Type B pancreatic cell (in vitro differentiated cells): ENCODE data around the gene TMEM203. TPM values are rescaled to one million over a fixed set of nuclear protein-coding genes. Genes with fewer than 3 reads are reported as not detected.

Experiments used
- DNase-seq: peaks from one replicate; pipeline ENCODE4 v3.0.0; 2021; ENCODE audit warnings: mixed read lengths; ENCODE audit not compliant: unreplicated experiment; ENCODE audit errors: extremely low spot score
- H3K27ac Mint-ChIP-seq: 2 replicates; pipeline ENCODE4 v1.8.0; 2021; ENCODE audit warnings: mild to moderate bottlenecking, mixed read lengths
- H3K27me3 Mint-ChIP-seq: 2 replicates; pipeline ENCODE4 v1.8.0; 2021; ENCODE audit warnings: mixed read lengths
- H3K36me3 Mint-ChIP-seq: 2 replicates; pipeline ENCODE4 v1.8.0; 2021; ENCODE audit warnings: mixed read lengths
- H3K4me1 Mint-ChIP-seq: one replicate; pipeline ENCODE4 v1.8.0; 2021; ENCODE audit warnings: mixed read lengths; ENCODE audit not compliant: unreplicated experiment
- H3K4me3 Mint-ChIP-seq: 2 replicates; pipeline ENCODE4 v1.8.0; 2021; ENCODE audit warnings: mild to moderate bottlenecking, mixed read lengths
- H3K9me3 Mint-ChIP-seq: 2 replicates; pipeline ENCODE4 v1.8.0; 2021; ENCODE audit warnings: mixed read lengths
- total RNA-seq: library from RNA; stranded (reverse); gene quantifications from 2 replicates; pipeline ENCODE4 v1.2.1, GENCODE V29; 2021; ENCODE audit warnings: low replicate concordance
- TF ChIP-seq, protein P1 (sequence below): fragments of 200-600 bp; sonication (generic); conservative IDR thresholded peaks from 2 replicates; pipeline ENCODE4 v1.5.0; 2021; ENCODE audit warnings: antibody characterized with exemption, mild to moderate bottlenecking

TMEM203 gene
- total RNA-seq, 1 donor from 2014 or later: 46.3 TPM

DNA sequence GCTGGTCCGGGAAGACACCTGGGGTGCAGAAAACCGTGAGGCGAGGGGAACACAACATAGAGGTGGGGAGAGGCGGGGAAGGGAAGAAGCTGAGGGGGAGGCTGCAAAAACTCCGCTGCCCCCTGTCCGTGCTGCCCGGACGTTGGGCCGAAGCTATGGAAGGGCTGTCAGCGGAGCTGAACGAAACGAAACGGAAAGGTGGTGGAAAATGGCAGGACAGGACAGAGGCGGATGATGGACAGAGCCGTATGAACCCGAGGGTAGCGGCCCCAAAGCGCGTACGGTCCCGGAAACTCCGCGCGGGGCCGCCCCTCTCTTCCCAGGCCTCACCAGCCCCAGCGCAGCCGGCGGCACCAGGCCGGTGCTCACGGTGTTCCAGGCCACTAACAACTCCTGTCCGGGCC, 17.4 kb downstream of the TMEM203 start:
- Mint-ChIP-seq H3K4me3 (peak overlapping the region; percentile 91), H3K4me1 (peaks cover 5% of the 10 kb centered on the region), H3K27ac (peak overlapping the region; percentile 85), H3K27me3 (no peaks in the 10 kb centered on the region), H3K9me3 (no peaks in the 10 kb centered on the region), H3K36me3 (no peaks in the 10 kb centered on the region)
- TF ChIP-seq, protein P1, sequence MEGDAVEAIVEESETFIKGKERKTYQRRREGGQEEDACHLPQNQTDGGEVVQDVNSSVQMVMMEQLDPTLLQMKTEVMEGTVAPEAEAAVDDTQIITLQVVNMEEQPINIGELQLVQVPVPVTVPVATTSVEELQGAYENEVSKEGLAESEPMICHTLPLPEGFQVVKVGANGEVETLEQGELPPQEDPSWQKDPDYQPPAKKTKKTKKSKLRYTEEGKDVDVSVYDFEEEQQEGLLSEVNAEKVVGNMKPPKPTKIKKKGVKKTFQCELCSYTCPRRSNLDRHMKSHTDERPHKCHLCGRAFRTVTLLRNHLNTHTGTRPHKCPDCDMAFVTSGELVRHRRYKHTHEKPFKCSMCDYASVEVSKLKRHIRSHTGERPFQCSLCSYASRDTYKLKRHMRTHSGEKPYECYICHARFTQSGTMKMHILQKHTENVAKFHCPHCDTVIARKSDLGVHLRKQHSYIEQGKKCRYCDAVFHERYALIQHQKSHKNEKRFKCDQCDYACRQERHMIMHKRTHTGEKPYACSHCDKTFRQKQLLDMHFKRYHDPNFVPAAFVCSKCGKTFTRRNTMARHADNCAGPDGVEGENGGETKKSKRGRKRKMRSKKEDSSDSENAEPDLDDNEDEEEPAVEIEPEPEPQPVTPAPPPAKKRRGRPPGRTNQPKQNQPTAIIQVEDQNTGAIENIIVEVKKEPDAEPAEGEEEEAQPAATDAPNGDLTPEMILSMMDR: no peak
- DNase-seq: no peak

DNA sequence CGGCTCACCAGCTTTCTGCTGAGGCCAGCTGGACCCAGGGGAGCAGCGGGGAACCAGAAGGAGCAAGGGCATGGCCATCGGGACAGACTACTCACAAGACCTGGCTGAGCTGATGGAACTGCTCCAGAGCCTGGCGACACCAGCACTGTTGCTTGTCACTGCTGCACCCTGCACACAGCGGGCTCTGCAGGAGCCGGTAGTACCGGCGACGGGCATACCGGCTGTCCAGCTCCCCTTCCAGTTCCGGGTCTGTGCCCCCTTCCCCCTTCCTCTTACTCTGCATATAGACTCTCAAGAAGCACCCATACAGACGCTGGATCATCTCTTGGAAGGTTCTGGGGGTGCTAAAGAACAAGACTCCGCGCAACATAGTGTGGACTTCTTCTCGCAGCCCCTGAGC, 18.1 kb downstream of the TMEM203 start:
- Mint-ChIP-seq H3K27ac (peak overlapping the region; percentile 85), H3K36me3 (no peaks in the 10 kb centered on the region), H3K27me3 (no peaks in the 10 kb centered on the region), H3K9me3 (no peaks in the 10 kb centered on the region), H3K4me1 (peaks cover 5% of the 10 kb centered on the region), H3K4me3 (peak overlapping the region; percentile 91)
- DNase-seq: no peak
- TF ChIP-seq, protein P1: no peak

DNA sequence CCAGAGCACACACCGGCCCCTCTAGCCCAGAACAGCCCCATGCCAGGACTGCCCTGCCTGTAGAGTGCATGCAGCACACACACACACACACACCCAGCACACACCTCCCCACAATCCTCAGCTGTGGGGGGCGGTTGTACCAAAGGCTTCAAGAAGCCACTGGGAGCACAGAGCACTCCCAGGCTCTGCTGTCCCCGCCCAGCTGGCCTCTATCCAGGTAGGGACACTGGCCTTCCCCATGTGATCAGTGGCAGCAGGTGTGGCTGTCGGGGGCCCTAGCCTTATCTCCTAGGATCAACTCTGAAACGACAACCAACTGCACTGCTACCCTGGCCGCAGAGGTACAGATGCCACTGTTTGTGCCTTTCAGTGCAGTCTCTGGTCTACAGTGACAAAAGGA, 19.1 kb downstream of the TMEM203 start:
- no peaks in the 10 kb centered on the region for H3K36me3 Mint-ChIP-seq
- TF ChIP-seq, protein P1: no peak
- H3K27ac Mint-ChIP-seq: peak overlapping the region; percentile 59
- DNase-seq: no peak
- H3K27me3 Mint-ChIP-seq: no peaks in the 10 kb centered on the region
- peaks cover 5% of the 10 kb centered on the region for H3K4me1 Mint-ChIP-seq
- no peaks in the 10 kb centered on the region for H3K9me3 Mint-ChIP-seq
- peak overlapping the region; percentile 91 for H3K4me3 Mint-ChIP-seq

DNA sequence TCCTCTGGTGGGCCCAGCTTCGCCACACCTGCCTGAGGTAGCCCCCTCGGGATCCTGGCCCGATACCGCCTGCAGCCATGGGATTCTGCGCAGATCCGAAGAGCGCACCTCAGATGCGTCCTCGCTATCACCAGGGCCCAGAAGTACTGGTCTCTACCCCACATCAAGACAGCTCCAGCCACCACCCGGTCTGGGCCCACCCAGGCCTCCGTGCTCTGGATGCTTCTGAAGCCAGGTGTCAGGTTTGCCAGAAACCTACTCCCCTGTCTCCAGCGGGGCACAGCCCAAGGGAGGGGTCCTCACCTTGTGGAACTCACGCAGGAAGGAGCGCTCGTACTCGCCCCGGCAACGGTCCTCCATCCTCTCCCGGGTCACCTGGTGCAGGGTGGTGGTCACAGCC, 19.5 kb downstream of the TMEM203 start:
- no peaks in the 10 kb centered on the region for H3K9me3 Mint-ChIP-seq
- H3K27me3 Mint-ChIP-seq: no peaks in the 10 kb centered on the region
- peaks cover 5% of the 10 kb centered on the region for H3K4me1 Mint-ChIP-seq
- no peaks in the 10 kb centered on the region for H3K36me3 Mint-ChIP-seq
- no peak overlapping the region for H3K27ac Mint-ChIP-seq
- no peak for DNase-seq
- H3K4me3 Mint-ChIP-seq: no peak overlapping the region
- TF ChIP-seq, protein P1: no peak

DNA sequence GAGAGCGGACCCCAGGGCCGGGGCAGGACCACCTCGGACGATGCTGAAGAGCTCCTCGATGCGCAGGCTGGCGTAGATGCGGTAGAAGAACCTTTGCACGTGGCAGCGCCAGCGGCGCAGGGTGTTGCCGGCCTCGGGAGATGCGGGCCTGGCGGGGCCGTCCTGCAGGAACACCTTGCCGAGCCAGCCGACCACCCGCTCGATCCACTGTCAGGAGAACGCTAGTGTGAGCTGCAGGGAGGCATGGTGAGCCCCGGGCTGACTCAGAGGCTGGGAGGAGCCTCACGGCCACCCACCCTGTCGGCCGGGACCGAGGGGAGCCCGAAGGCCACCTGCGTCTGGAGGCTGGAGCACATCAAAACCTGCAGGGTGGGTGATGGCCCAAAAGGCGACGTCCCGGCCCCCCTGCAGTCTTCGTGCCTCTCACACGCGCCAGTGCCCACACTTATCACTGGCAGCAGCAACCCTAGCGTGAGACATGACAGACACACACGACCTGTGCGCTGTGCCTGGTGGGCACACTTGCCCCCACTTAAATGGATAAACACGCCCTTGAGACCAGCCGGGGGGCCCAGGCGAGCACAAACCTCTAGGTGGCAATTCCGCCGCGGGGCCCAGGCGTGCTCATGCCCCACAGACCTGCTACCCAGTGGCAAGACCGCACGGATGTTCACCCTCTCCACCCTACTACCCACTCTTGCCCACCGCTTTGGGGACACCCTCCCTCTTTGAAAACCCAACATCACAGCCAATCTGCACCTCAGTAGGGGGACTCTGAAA, 20.4 kb downstream of the TMEM203 start:
- Mint-ChIP-seq H3K27ac (no peak overlapping the region), H3K9me3 (no peaks in the 10 kb centered on the region), H3K4me3 (no peak overlapping the region), H3K27me3 (no peaks in the 10 kb centered on the region), H3K36me3 (no peaks in the 10 kb centered on the region), H3K4me1 (peaks cover 5% of the 10 kb centered on the region)
- DNase-seq: no peak
- TF ChIP-seq, protein P1: no peak
